ENCODE data around the gene CARMIL1. TPM values are rescaled to one million over a fixed set of nuclear protein-coding genes. Genes with fewer than 3 reads are reported as not detected.

CARMIL1 gene
- 3.4 and 7.6 TPM in 2 replicates for total RNA-seq

GRCh38 chr6:25278914-25279747, at the start of gene CARMIL1:
Gene CARMIL1 (plus strand): TSS chr6:25279374. CDS start chr6:25279796, 422 bp downstream.

GRCh38 chr6:25652007-25652515, 372.9 kb downstream of the CARMIL1 start, which contains the start of gene SCGN:
Gene SCGN (plus strand): TSS chr6:25652215. CDS start chr6:25652404, 189 bp downstream.

All from epithelial cell of alveolus of lung (primary cell).